ENCODE data around the gene TKFC.

The TKFC gene

GRCh38 chr11:61336171-61336935 is 3.3 kb downstream of the TKFC start:
- TF ChIP-seq CTCF (IDR thresholded peaks at IDR 0.05; ENCODE audit: borderline replicate concordance, control extremely low read depth, extremely low read depth, insufficient read depth, missing control alignments), result peak; percentile 97
- peak; percentile 93 for DNase-seq (ENCODE audit: low spot score)
- in situ Hi-C loops (cut with MboI; ENCODE audit: low sequenced_read_pairs, unreplicated experiment), result loop anchor here (5.0 kb wide), 1 partner anchor 51 kb away; no protein-coding TSS in a partner anchor

- DNase-seq (ENCODE audit: low spot score), result no peak
- no peak for TF ChIP-seq CTCF (IDR thresholded peaks at IDR 0.05; ENCODE audit: borderline replicate concordance, control extremely low read depth, extremely low read depth, insufficient read depth, missing control alignments)
- in situ Hi-C loops (cut with MboI; ENCODE audit: low sequenced_read_pairs, unreplicated experiment), result loop anchor here (5.0 kb wide), 1 partner anchor 49 kb away; no protein-coding TSS in a partner anchor
These were observed 4.9 kb downstream of the TKFC start for GRCh38 chr11:61337706-61338470.

GRCh38 chr11:61338783-61339489 is 5.9 kb downstream of the TKFC start:
- DNase-seq (ENCODE audit: low spot score), result no peak
- in situ Hi-C loops (cut with MboI; ENCODE audit: low sequenced_read_pairs, unreplicated experiment), result loop anchor here (5.0 kb wide), 1 partner anchor 48 kb away; no protein-coding TSS in a partner anchor
- TF ChIP-seq CTCF (IDR thresholded peaks at IDR 0.05; ENCODE audit: borderline replicate concordance, control extremely low read depth, extremely low read depth, insufficient read depth, missing control alignments), result no peak

- TF ChIP-seq CTCF (IDR thresholded peaks at IDR 0.05; ENCODE audit: borderline replicate concordance, control extremely low read depth, extremely low read depth, insufficient read depth, missing control alignments), result no peak
- in situ Hi-C loops (cut with MboI; ENCODE audit: low sequenced_read_pairs, unreplicated experiment), result loop anchor here (5.0 kb wide), 1 partner anchor 48 kb away; no protein-coding TSS in a partner anchor
- DNase-seq (ENCODE audit: low spot score), result no peak
These were observed 6.5 kb downstream of the TKFC start for GRCh38 chr11:61339490-61339878.

- TF ChIP-seq CTCF (IDR thresholded peaks at IDR 0.05; ENCODE audit: borderline replicate concordance, control extremely low read depth, extremely low read depth, insufficient read depth, missing control alignments), result no peak
- DNase-seq (ENCODE audit: low spot score), result no peak
- in situ Hi-C loops (cut with MboI; ENCODE audit: low sequenced_read_pairs, unreplicated experiment), result no loop called here
These were observed 8.0 kb downstream of the TKFC start for GRCh38 chr11:61340979-61341378.

GRCh38 chr11:61341706-61342105 is 8.7 kb downstream of the TKFC start:
- in situ Hi-C loops (cut with MboI; ENCODE audit: low sequenced_read_pairs, unreplicated experiment), result no loop called here
- no peak for TF ChIP-seq CTCF (IDR thresholded peaks at IDR 0.05; ENCODE audit: borderline replicate concordance, control extremely low read depth, extremely low read depth, insufficient read depth, missing control alignments)

More at GRCh38 chr11:61341706-61342105, 8.7 kb downstream of the TKFC start:
- DNase-seq (ENCODE audit: low spot score), result peak; percentile 19
